ENCODE results near the gene TOX2. TPM values are rescaled to one million over a fixed set of nuclear protein-coding genes. Genes with fewer than 3 reads are reported as not detected.

Gene TOX2
- total RNA-seq, 1 donor from 2014 or later, result 4.7 TPM

- Mint-ChIP-seq H3K4me1 (ENCODE audit: unreplicated experiment) (no peaks in the 10 kb centered on the region), H3K4me3 (no peak overlapping the region), H3K9me3 (no peaks in the 10 kb centered on the region), H3K27me3 (peaks cover 13% of the 10 kb centered on the region), H3K27ac (no peak overlapping the region), H3K36me3 (no peaks in the 10 kb centered on the region)
- TF ChIP-seq CTCF (conservative IDR thresholded peaks at IDR 0.05), result no peak
- DNase-seq (ENCODE audit: extremely low spot score, unreplicated experiment), result peak; percentile 53
These were observed 154.8 kb downstream of the TOX2 start for GRCh38 chr20:44069203-44070011.

GRCh38 chr20:44070139-44070900 is 155.7 kb downstream of the TOX2 start:
- DNase-seq (ENCODE audit: extremely low spot score, unreplicated experiment), result no peak
- H3K9me3 Mint-ChIP-seq, result no peaks in the 10 kb centered on the region
- no peaks in the 10 kb centered on the region for H3K36me3 Mint-ChIP-seq
- H3K4me1 Mint-ChIP-seq (ENCODE audit: unreplicated experiment), result no peaks in the 10 kb centered on the region
- TF ChIP-seq CTCF (conservative IDR thresholded peaks at IDR 0.05), result no peak
- H3K27me3 Mint-ChIP-seq, result peaks cover 13% of the 10 kb centered on the region
- no peak overlapping the region for H3K4me3 Mint-ChIP-seq
- H3K27ac Mint-ChIP-seq, result no peak overlapping the region

GRCh38 chr20:44071057-44071456 is 156.4 kb downstream of the TOX2 start:
- no peak for DNase-seq (ENCODE audit: extremely low spot score, unreplicated experiment)
- Mint-ChIP-seq H3K27me3 (peaks cover 13% of the 10 kb centered on the region), H3K36me3 (no peaks in the 10 kb centered on the region), H3K4me1 (ENCODE audit: unreplicated experiment) (no peaks in the 10 kb centered on the region), H3K4me3 (no peak overlapping the region), H3K9me3 (no peaks in the 10 kb centered on the region), H3K27ac (no peak overlapping the region)
- no peak for TF ChIP-seq CTCF (conservative IDR thresholded peaks at IDR 0.05)

- Mint-ChIP-seq H3K4me1 (ENCODE audit: unreplicated experiment) (no peaks in the 10 kb centered on the region), H3K27ac (no peak overlapping the region), H3K27me3 (peaks cover 13% of the 10 kb centered on the region), H3K36me3 (no peaks in the 10 kb centered on the region), H3K9me3 (no peaks in the 10 kb centered on the region), H3K4me3 (no peak overlapping the region)
- DNase-seq (ENCODE audit: extremely low spot score, unreplicated experiment), result peak; percentile 51
- TF ChIP-seq CTCF (conservative IDR thresholded peaks at IDR 0.05), result no peak
These were observed 157.0 kb downstream of the TOX2 start for GRCh38 chr20:44071526-44072111.

GRCh38 chr20:44072384-44072783 is 157.7 kb downstream of the TOX2 start:
- DNase-seq (ENCODE audit: extremely low spot score, unreplicated experiment), result peak; percentile 32
- TF ChIP-seq CTCF (conservative IDR thresholded peaks at IDR 0.05), result no peak
- no peaks in the 10 kb centered on the region for H3K9me3 Mint-ChIP-seq
- no peak overlapping the region for H3K27ac Mint-ChIP-seq
- no peaks in the 10 kb centered on the region for H3K4me1 Mint-ChIP-seq (ENCODE audit: unreplicated experiment)
- no peak overlapping the region for H3K4me3 Mint-ChIP-seq
- H3K36me3 Mint-ChIP-seq, result no peaks in the 10 kb centered on the region
- H3K27me3 Mint-ChIP-seq, result peaks cover 13% of the 10 kb centered on the region
